ELR (cell line): ENCODE data around the gene GIGYF1.
A peak's percentile ranks its signal among the peaks of the same experiment; 100 is the strongest.
"Not testable (repeated sequence)": the region's sequence is repeated elsewhere in the genome, so short reads cannot be mapped to it uniquely, and the experiment has no call there.

Source experiments
- DNase-seq: peaks from one replicate; pipeline ENCODE4 v3.0.0-alpha.2; 2015; ENCODE audit warnings: low read depth

The GIGYF1 gene

GRCh38 chr7:100710452-100710851 is 16.4 kb upstream of the GIGYF1 start:
- DNase-seq, result no peak

GRCh38 chr7:100708395-100708794 is 14.3 kb upstream of the GIGYF1 start:
- DNase-seq, result no peak

GRCh38 chr7:100706672-100707311 is 12.7 kb upstream of the GIGYF1 start:
- no peak for DNase-seq

- peak; percentile 98 for DNase-seq
Measured at GRCh38 chr7:100705753-100706671, 12.0 kb upstream of the GIGYF1 start, which contains the start of gene POP7. Gene POP7 (plus strand): TSS chr7:100706121. CDS start chr7:100706831, 710 bp downstream.

GRCh38 chr7:100705320-100705752 is 11.3 kb upstream of the GIGYF1 start:
- peak; percentile 70 for DNase-seq

GRCh38 chr7:100701089-100701488 is 7.0 kb upstream of the GIGYF1 start:
- not testable (repeated sequence) for DNase-seq

- no peak for DNase-seq
Measured at GRCh38 chr7:100699018-100699417, 5.0 kb upstream of the GIGYF1 start.

GRCh38 chr7:100696123-100696521 is 2.1 kb upstream of the GIGYF1 start:
- DNase-seq, result no peak

GRCh38 chr7:100693312-100694097 is 545 bp downstream of the GIGYF1 start:
- DNase-seq, result peak; percentile 34

GRCh38 chr7:100692578-100692961 is 1.5 kb downstream of the GIGYF1 start:
- DNase-seq, result no peak

GRCh38 chr7:100691676-100692577 is 2.1 kb downstream of the GIGYF1 start:
- DNase-seq, result peak; percentile 79

- no peak for DNase-seq
Measured at GRCh38 chr7:100689230-100690135, 4.6 kb downstream of the GIGYF1 start.

- no peak for DNase-seq
Measured at GRCh38 chr7:100688326-100688860, 5.7 kb downstream of the GIGYF1 start.

- DNase-seq, result no peak
Measured at GRCh38 chr7:100687751-100688300, 6.2 kb downstream of the GIGYF1 start.

- DNase-seq, result no peak
Measured at GRCh38 chr7:100687261-100687660, 6.8 kb downstream of the GIGYF1 start.

GRCh38 chr7:100686822-100687211 is 7.2 kb downstream of the GIGYF1 start:
- no peak for DNase-seq

GRCh38 chr7:100686201-100686821 is 7.7 kb downstream of the GIGYF1 start:
- no peak for DNase-seq

- DNase-seq, result no peak
Measured at GRCh38 chr7:100685631-100686145, 8.4 kb downstream of the GIGYF1 start.

- DNase-seq, result no peak
Measured at GRCh38 chr7:100685049-100685605, 8.9 kb downstream of the GIGYF1 start.
